ENCODE measurements around the gene DDX25.

The DDX25 gene

DNA sequence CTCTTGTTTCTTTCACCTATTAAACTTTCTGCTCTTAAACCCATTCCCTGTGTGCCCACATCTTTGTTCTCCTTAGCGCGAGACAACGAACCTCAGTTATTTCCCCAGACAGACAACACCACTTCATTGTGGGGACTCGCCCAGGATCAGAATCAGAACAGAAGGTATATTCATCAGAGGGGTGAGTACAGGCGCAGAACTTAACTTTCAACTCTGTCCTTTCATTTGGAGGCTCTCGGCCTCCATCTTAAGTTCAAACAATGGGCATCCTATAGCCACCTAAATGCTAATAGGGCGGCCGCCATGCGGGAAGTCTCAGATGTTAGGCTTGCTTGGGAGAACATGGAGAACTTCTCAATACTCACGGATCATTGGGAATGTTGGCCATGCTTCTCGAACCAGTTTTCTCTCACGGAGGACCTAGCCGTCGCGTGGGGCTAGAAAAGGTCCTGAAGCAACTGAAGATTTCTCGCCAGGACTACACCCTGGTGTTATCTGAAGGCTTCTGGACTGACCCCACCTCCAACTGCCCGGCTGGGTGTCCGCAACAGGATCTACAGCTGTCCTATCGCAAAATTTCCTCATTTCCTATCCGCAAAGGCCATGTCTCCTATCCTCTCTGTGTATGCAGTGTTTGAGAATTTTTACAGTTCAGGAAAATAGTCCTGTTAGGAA lies 30.3 kb upstream of the DDX25 start:
- TF ChIP-seq CTCF (conservative IDR thresholded peaks at IDR 0.05; ENCODE audit: low read depth), result no peak
- ChIA-PET CTCF (interaction anchor here (0.7 kb wide), 1 partner anchor 146 kb away, joined by 3 read pairs; no protein-coding TSS in a partner anchor), POLR2A (ENCODE audit: low non-redundant PET) (no interaction called here)
- H3K27ac ChIP-seq, result no peak overlapping the region
- no peak for DNase-seq (ENCODE audit: low spot score)

DNA sequence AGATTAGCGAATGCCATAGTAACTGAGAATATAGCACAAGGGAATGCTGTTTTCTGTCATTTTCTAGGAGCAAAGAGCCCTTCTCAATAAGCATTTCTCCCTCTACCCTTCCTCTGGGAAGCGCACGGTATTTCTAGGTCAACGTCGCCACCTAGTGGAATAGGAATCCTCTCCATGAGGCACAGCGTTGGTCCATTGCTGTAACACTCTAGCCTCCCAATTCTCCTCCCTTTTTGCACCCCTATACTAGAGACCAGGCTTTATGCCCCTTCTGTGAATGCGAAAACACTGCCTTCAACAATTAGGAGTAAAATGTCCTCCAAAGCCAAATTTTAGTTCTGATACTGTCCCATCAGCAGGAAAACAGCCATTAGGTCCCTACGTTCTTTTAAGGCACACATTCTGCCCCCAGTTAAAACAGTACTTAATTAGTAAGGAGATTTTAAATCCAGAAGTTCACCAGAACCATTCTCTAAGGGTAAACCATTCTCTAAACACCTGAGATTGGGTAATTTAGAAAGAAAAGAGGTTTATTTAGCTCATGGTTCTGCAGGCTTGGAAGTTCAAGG lies 29.7 kb upstream of the DDX25 start:
- TF ChIP-seq CTCF (conservative IDR thresholded peaks at IDR 0.05; ENCODE audit: low read depth), result peak; percentile 81
- H3K27ac ChIP-seq, result no peak overlapping the region
- POLR2A ChIA-PET (ENCODE audit: low non-redundant PET), result no interaction called here
- DNase-seq (ENCODE audit: low spot score), result peak; percentile 61
- CTCF ChIA-PET, result interaction anchor here (0.7 kb wide), 1 partner anchor 815 kb away, joined by 3 read pairs; no protein-coding TSS in a partner anchor

DNA sequence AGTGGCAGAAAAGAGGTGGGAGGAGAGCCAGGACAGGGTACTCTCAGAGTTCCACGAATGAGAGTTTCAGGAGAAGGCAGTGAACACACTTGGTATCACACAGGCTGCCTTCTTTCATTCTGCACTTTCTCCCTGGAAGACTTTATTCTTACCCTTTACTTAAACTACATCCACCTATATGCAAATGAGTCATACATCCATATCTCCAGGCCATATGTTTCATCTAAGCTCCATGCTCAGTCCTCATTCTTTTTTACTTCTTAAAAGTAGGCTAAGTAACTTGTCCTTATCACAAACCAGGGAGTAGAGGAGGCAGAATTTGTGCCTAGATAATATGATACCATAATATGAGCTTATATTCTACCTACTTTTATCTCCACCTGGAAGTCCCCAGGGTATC lies 23.0 kb upstream of the DDX25 start:
- POLR2A ChIA-PET (ENCODE audit: low non-redundant PET), result no interaction called here

GRCh38 chr11:125883375-125883774 lies 20.9 kb upstream of the DDX25 start:
- no peak overlapping the region for H3K27ac ChIP-seq
- DNase-seq (ENCODE audit: low spot score), result no peak
- TF ChIP-seq CTCF (conservative IDR thresholded peaks at IDR 0.05; ENCODE audit: low read depth), result no peak
- ChIA-PET POLR2A (ENCODE audit: low non-redundant PET) (no interaction called here), CTCF (no interaction called here)

More for the DNA sequence above, 23.0 kb upstream of the DDX25 start:
- CTCF ChIA-PET, result interaction anchor here (0.6 kb wide), 1 partner anchor 524 kb away, joined by 3 read pairs; no protein-coding TSS in a partner anchor
- no peak overlapping the region for H3K27ac ChIP-seq
- peak; percentile 16 for DNase-seq (ENCODE audit: low spot score)
- no peak for TF ChIP-seq CTCF (conservative IDR thresholded peaks at IDR 0.05; ENCODE audit: low read depth)

DNA sequence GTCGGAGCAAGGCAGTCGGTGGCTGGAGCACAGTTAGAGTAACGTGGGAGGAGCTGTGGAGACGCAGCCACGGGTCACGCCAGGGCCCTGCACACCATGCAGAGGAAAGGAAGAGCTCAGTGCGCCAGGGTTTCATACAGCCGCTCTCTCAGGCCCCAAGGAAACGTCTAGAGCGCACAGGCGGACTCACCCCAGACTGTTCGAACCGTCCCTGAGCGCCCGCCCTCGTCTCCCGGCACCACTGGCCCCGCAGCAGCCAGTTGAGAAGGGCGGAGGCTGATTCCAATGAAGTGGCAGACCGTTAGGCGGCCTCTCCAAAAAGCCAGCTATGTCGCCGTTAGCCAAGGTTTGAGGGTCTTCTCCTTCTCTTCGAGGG lies 17.3 kb upstream of the DDX25 start:
- peak overlapping the region; percentile 94 for H3K27ac ChIP-seq
- TF ChIP-seq CTCF (conservative IDR thresholded peaks at IDR 0.05; ENCODE audit: low read depth), result no peak
- CTCF ChIA-PET, result interaction anchor here (0.6 kb wide), 2 partner anchors 11 to 1912 kb away, joined by 3 to 5 read pairs; no protein-coding TSS in a partner anchor
- no peak for DNase-seq (ENCODE audit: low spot score)
- POLR2A ChIA-PET (ENCODE audit: low non-redundant PET), result no interaction called here

DNA sequence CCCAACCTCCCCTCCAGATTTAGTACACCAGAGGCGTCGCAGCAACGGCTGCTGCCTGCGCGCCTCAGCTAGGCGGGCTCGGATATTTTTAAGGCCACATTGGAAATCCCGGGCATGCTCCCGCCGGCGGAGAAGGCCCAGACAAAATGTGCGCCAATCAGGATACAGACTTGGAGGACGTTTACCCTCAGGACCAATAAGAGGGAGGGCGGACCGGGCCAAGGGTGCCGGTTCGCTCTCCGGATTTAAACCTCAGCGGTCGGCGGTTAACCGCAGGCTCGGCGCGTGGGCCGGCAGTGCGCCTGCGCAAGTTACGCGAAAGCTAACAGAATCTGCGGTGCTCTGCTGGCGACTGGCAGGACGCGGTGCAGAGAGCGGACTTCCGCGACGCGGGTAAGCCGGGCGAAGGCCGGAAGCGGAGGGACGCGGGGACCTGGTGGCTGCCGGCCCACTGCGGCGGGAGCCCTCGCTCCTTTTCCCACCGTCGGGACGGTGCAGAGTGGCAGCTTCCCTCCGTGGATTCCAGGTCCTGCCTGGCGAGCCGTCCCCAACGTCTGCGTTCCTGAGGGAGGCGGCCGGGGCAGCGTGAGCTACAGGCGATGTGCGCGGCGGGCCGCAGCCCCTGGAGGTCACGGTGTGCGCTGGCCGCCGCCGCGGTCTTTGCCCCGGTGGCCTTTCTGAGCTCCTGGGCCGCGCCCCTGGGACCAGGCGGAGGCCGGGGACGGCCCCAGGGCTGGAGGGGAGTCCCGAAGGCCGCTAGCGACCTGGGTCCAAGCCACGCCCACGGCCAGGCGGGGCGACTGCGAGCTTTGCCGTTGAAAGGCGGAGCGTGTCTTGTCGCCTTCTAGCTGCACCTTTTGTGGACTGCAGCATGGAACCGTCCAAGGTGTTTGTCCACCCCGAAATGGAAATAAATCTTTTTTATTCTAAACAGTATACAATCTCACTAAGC lies 16.7 kb upstream of the DDX25 start, which contains the start of gene HYLS1:
HYLS1 (plus strand) TSS at position 296 of the 952 bp plus-strand sequence. CDS start 11,701 bp downstream, outside the sequence.
- ChIA-PET CTCF (interaction anchor here (0.6 kb wide), 6 partner anchors 9 to 1911 kb away, joined by 3 to 5 read pairs (median 3); partner anchors contain the start of gene PUS3), POLR2A (ENCODE audit: low non-redundant PET) (interaction anchor here (0.6 to 1.2 kb wide), 2 partner anchors 15 to 190 kb away, joined by 4 to 5 read pairs; partner anchors contain the start of gene PUS3)
- DNase-seq (ENCODE audit: low spot score), result peak; percentile 88
- H3K27ac ChIP-seq, result peak within 1 kb of the TSS; percentile 94
- TF ChIP-seq CTCF (conservative IDR thresholded peaks at IDR 0.05; ENCODE audit: low read depth), result peak; percentile 25; the same call in 1 of the 2 replicates

Measured in RWPE1 (cell line).